Neural crest cell (in vitro differentiated cells): ENCODE data around the gene NPAS4. TPM values are rescaled to one million over a fixed set of nuclear protein-coding genes. Genes with fewer than 3 reads are reported as not detected.

Source experiments
- DNase-seq: peaks from one replicate; pipeline ENCODE4 v3.0.0; 2021; ENCODE audit warnings: low read depth, mixed read lengths, low spot score
- H3K27ac Mint-ChIP-seq: one replicate; pipeline ENCODE4 v1.8.0; 2021; ENCODE audit warnings: mild to moderate bottlenecking, mixed read lengths; ENCODE audit not compliant: unreplicated experiment
- H3K27me3 Mint-ChIP-seq: 2 replicates; pipeline ENCODE4 v1.8.0; 2021; ENCODE audit warnings: low read depth, mild to moderate bottlenecking, mixed read lengths
- H3K36me3 Mint-ChIP-seq: 2 replicates; pipeline ENCODE4 v1.8.0; 2021; ENCODE audit warnings: low read depth, mild to moderate bottlenecking, mixed read lengths
- H3K4me1 Mint-ChIP-seq: 2 replicates; pipeline ENCODE4 v1.8.0; 2021; ENCODE audit warnings: mixed read lengths
- H3K4me3 Mint-ChIP-seq: one replicate; pipeline ENCODE4 v1.8.0; 2021; ENCODE audit warnings: mild to moderate bottlenecking, mixed read lengths
- H3K9me3 Mint-ChIP-seq: 2 replicates; pipeline ENCODE4 v1.8.0; 2021; ENCODE audit warnings: mixed read lengths
- CTCF ChIP-seq: fragments of 200-600 bp; sonication (generic); conservative IDR thresholded peaks from 2 replicates; pipeline ENCODE4 v1.5.0; 2021; ENCODE audit warnings: antibody characterized with exemption, mild to moderate bottlenecking
- total RNA-seq: library from RNA; stranded (reverse); gene quantifications from 2 replicates; pipeline ENCODE4 v1.2.1, GENCODE V29; 2021

NPAS4 gene
- total RNA-seq, 1 donor from 2014 or later, result 0.63 TPM

DNA sequence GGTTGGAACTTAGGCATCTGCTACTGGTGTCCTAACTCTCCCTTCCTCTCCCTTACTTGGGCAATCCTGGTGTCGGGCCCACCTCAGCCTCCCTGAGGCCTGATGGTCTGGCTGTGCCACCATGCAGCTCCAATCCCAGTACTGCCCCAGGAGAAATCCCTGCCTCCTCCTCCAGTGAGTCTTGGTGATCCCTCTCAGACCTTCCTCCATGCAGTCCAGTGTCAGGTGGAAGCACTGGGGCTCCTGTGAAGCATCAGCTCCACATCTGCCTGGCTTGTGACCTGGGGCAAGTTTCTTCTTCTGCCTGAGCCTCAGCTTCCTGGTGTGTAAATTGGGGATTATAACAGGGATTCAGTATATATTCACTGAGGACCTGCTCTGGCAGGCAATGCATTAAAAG lies 44.1 kb downstream of the NPAS4 start:
- DNase-seq, result no peak
- no peak for TF ChIP-seq CTCF
- peaks cover 11% of the 10 kb centered on the region for H3K27me3 Mint-ChIP-seq
- no peaks in the 10 kb centered on the region for H3K36me3 Mint-ChIP-seq
- H3K4me3 Mint-ChIP-seq, result peak overlapping the region; percentile 49
- no peak overlapping the region for H3K27ac Mint-ChIP-seq
- peaks cover 8% of the 10 kb centered on the region for H3K9me3 Mint-ChIP-seq
- peaks cover 34% of the 10 kb centered on the region for H3K4me1 Mint-ChIP-seq

- TF ChIP-seq CTCF, result no peak
- peaks cover 11% of the 10 kb centered on the region for H3K27me3 Mint-ChIP-seq
- peaks cover 38% of the 10 kb centered on the region for H3K4me1 Mint-ChIP-seq
- peak overlapping the region; percentile 91 for H3K4me3 Mint-ChIP-seq
- DNase-seq, result no peak
- H3K27ac Mint-ChIP-seq, result no peak overlapping the region
- H3K9me3 Mint-ChIP-seq, result peaks cover 8% of the 10 kb centered on the region
- H3K36me3 Mint-ChIP-seq, result peaks cover 3% of the 10 kb centered on the region
These were observed 44.8 kb downstream of the NPAS4 start for GRCh38 chr11:66465373-66466224.

- Mint-ChIP-seq H3K9me3 (peaks cover 6% of the 10 kb centered on the region), H3K27me3 (peaks cover 11% of the 10 kb centered on the region), H3K27ac (peak within 1 kb of the TSS; percentile 71), H3K4me3 (peak within 1 kb of the TSS; percentile 93), H3K4me1 (peaks cover 41% of the 10 kb centered on the region), H3K36me3 (peaks cover 3% of the 10 kb centered on the region)
- TF ChIP-seq CTCF, result no peak
- peak; percentile 92 for DNase-seq
These were observed 45.6 kb downstream of the NPAS4 start, which contains the start of gene PELI3 for GRCh38 chr11:66466225-66467033. Gene PELI3 (plus strand): TSS chr11:66466905. CDS start chr11:66468129, 1,224 bp downstream.

DNA sequence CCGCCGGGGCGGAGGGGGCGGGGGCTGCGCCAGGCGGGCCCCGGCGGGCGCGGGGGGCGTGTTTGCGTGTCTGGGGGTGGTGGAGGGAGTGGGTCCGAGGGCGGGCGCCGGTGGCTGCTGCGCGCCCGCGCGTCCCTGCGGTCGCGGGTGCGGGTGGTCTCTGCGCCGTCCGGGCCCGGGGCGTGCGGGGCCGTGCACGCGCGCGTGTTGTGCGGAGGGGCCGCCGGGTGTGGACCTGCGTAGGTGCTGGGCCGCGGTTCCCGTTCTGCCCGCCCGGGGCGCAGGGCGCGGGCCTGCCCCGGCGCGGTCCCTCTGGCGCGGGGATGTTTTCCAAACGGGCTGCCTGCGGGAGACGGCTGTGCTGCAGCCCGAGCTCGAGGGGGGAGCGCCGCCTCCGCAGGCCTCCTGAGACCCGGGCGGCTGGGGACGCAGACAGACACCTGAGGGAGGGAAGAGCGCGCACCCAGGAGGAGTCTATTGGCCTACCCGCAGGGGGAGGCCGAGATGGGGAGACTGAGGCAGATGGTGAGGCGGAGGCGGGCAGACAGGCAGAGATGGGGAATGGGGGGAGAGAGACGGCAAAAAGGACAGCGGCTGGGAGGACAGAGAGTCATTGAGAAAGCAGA lies 46.3 kb downstream of the NPAS4 start:
- Mint-ChIP-seq H3K9me3 (peaks cover 4% of the 10 kb centered on the region), H3K36me3 (peaks cover 3% of the 10 kb centered on the region), H3K4me3 (peak overlapping the region; percentile 93), H3K4me1 (peaks cover 37% of the 10 kb centered on the region), H3K27me3 (peaks cover 9% of the 10 kb centered on the region), H3K27ac (peak overlapping the region; percentile 71)
- no peak for DNase-seq
- peak; percentile 46 for TF ChIP-seq CTCF

DNA sequence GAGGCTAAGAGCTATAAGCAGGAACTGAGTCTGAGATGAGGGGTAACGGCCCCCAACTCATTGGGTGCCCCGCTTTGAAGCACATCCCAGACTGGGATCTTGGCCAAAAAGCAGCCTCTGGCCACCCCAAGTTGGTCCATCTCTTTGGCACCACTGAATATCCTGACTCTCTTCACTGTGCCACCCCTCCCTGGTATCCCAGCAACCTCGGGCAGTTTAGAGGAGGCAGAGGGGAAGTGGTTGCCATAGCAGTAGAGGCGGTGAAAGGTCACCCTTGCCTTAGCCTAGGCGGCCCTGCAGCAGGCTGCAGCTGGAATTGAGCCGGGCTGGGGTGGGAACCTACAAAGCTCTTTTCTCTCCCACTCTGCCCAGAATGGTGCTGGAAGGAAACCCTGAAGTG lies 46.9 kb downstream of the NPAS4 start:
- peaks cover 1% of the 10 kb centered on the region for H3K9me3 Mint-ChIP-seq

More for the DNA sequence above, 46.9 kb downstream of the NPAS4 start:
- Mint-ChIP-seq H3K36me3 (peaks cover 3% of the 10 kb centered on the region), H3K27ac (no peak overlapping the region), H3K4me3 (peak overlapping the region; percentile 93), H3K27me3 (peaks cover 9% of the 10 kb centered on the region), H3K4me1 (peaks cover 37% of the 10 kb centered on the region)
- DNase-seq, result peak; percentile 58
- TF ChIP-seq CTCF, result no peak
